Measurements from ENCODE around the gene SIVA1. TPM values are rescaled to one million over a fixed set of nuclear protein-coding genes. Genes with fewer than 3 reads are reported as not detected.

Gene SIVA1
- total and polyA plus RNA-seq, 2 donors (not counting 1 experiment from before 2014, with no cell fraction given): 50.7 to 123 TPM

DNA sequence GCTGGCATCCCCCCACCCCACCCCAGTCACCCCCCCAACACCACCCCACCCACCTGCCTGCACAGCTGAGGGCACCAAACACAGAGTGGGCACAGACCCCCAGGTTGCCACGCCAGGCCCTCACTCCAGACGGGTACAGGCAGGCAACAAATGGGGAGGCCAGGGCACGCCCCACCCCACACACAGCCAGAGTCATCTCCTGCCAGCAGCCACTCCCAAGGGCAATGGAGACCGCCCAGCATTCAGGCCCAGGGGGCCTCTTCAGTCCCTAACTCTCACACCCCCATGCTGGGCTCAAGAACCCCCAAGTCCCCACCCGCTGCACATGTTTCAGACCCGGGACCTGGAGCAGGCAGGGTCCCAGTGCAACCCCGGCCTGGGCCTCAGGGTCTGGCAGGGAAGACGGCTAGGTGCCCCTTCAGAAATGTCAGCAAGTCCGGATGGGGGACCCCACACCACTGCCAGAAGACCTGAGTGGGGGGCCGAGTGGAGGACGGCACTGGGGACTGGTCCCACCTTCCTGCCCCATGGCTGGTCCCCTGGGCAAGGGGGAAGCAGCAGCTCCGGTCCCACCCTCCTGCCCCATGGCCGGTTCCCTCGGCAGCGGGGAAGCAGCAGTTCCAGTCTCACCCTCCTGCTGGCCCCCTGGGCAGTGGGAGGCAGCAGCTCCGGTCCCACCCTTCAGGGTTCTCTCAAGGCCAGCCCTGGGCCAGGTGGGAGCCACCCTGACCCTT lies 30.7 kb downstream of the SIVA1 start:
- no peaks in the 10 kb centered on the region for H3K9me3 ChIP-seq (ENCODE audit: control extremely low read depth in 1 of 3, control insufficient read depth in 2 of 3, insufficient read depth in 1 of 3, low read length in 2 of 3)
- peaks cover 0 to 12% of the 10 kb centered on the region in 2 experiments for H3K36me3 ChIP-seq (replicated peaks in 1 of 2; ENCODE audit: control extremely low read depth in 1 of 2, control insufficient read depth in 1 of 2, extremely low read depth in 1 of 2, insufficient read depth in 2 of 2, low read length in 1 of 2)
- H3K9ac ChIP-seq (ENCODE audit: low read length): no peak overlapping the region
- intact Hi-C loops (cut with micrococcal nuclease): no loop called here
- CTCF ChIA-PET: no interaction called here
- no peak overlapping the region for H3K4me3 ChIP-seq (ENCODE audit: control extremely low read depth in 1 of 5, extremely low read depth in 1 of 5, insufficient read depth in 1 of 5, low read depth in 2 of 5, low read length in 4 of 5)
- H2AFZ ChIP-seq (ENCODE audit: insufficient read depth, low read depth, low read length, poor library complexity, severe bottlenecking): no peak overlapping the region
- WGBS (ENCODE audit: insufficient coverage): 97% methylated on average over 16 of the region's 16 CpGs
- no peaks in the 10 kb centered on the region for H3K9me3 Mint-ChIP-seq (ENCODE audit: insufficient read depth)
- POLR2A ChIA-PET: no interaction called here
- peaks cover 42% of the 10 kb centered on the region for H3K79me2 ChIP-seq (ENCODE audit: control insufficient read depth, insufficient read depth, low read length)
- TF ChIP-seq, protein P1, sequence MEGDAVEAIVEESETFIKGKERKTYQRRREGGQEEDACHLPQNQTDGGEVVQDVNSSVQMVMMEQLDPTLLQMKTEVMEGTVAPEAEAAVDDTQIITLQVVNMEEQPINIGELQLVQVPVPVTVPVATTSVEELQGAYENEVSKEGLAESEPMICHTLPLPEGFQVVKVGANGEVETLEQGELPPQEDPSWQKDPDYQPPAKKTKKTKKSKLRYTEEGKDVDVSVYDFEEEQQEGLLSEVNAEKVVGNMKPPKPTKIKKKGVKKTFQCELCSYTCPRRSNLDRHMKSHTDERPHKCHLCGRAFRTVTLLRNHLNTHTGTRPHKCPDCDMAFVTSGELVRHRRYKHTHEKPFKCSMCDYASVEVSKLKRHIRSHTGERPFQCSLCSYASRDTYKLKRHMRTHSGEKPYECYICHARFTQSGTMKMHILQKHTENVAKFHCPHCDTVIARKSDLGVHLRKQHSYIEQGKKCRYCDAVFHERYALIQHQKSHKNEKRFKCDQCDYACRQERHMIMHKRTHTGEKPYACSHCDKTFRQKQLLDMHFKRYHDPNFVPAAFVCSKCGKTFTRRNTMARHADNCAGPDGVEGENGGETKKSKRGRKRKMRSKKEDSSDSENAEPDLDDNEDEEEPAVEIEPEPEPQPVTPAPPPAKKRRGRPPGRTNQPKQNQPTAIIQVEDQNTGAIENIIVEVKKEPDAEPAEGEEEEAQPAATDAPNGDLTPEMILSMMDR (IDR thresholded peaks at IDR 0.05): no peak
- peaks cover 91% of the 10 kb centered on the region for H4K20me1 ChIP-seq (ENCODE audit: control insufficient read depth, insufficient read depth, low read length, poor library complexity, severe bottlenecking)
- ATAC-seq (ENCODE audit: low read depth): no peak
- H3K4me1 Mint-ChIP-seq: no peaks in the 10 kb centered on the region
- no peak overlapping the region for H3K4me2 ChIP-seq (replicated peaks; ENCODE audit: low read depth, low read length, poor library complexity, severe bottlenecking)
- no peak overlapping the region for H3K27ac Mint-ChIP-seq
- no peak overlapping the region for H3K27ac ChIP-seq (ENCODE audit: low read length in 2 of 2)
- H3K27me3 Mint-ChIP-seq: no peaks in the 10 kb centered on the region
- no peak for DNase-seq
- no peak overlapping the region for H3K4me3 Mint-ChIP-seq
- H3K4me1 ChIP-seq (ENCODE audit: control insufficient read depth in 2 of 2, insufficient read depth in 2 of 2, low read length in 2 of 2): peaks cover 0 to 16% of the 10 kb centered on the region in 2 donors
- H3K27me3 ChIP-seq (replicated peaks in 1 of 4; ENCODE audit: control extremely low read depth in 1 of 4, control insufficient read depth in 3 of 4, insufficient read depth in 4 of 4, low read length in 3 of 4): no peaks in the 10 kb centered on the region

DNA sequence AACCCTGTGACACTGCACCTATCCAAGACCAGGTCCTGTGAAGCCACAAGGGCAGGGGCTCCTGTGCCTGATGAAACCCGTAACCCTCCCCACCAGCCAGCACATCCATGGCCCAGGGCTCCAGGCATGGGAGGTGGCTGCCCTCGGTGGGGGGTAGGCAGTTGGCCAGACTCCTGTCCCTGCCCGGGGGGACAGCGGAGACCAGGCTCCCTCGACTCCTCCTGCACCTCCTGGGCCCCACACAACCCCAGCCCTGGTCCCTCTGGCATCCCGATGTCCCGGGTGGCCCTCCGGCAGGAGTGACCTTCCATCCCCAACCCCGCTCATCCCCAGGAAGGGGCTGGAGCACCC lies 31.2 kb downstream of the SIVA1 start:
- CTCF ChIA-PET: no interaction called here
- no peak overlapping the region for H2AFZ ChIP-seq (ENCODE audit: insufficient read depth, low read depth, low read length, poor library complexity, severe bottlenecking)
- no peak overlapping the region for H3K9ac ChIP-seq (ENCODE audit: low read length)
- H3K9me3 ChIP-seq (ENCODE audit: control extremely low read depth in 1 of 3, control insufficient read depth in 2 of 3, insufficient read depth in 1 of 3, low read length in 2 of 3): no peaks in the 10 kb centered on the region
- intact Hi-C loops (cut with micrococcal nuclease): no loop called here
- no peak for TF ChIP-seq EZH2 (IDR thresholded peaks at IDR 0.05; ENCODE audit: borderline replicate concordance, insufficient read depth, low read depth, low read length, poor library complexity, severe bottlenecking)
- TF ChIP-seq, protein P1 (IDR thresholded peaks at IDR 0.05): no peak
- no peak for DNase-seq
- no peak overlapping the region for H3K27ac ChIP-seq (ENCODE audit: low read length in 2 of 2)
- 99% methylated on average over 9 of the region's 9 CpGs for WGBS (ENCODE audit: insufficient coverage)
- Mint-ChIP-seq H3K27ac (no peak overlapping the region), H3K4me1 (no peaks in the 10 kb centered on the region), H3K4me3 (no peak overlapping the region), H3K27me3 (no peaks in the 10 kb centered on the region), H3K9me3 (ENCODE audit: insufficient read depth) (no peaks in the 10 kb centered on the region)
- H3K36me3 ChIP-seq (replicated peaks in 1 of 2; ENCODE audit: control extremely low read depth in 1 of 2, control insufficient read depth in 1 of 2, extremely low read depth in 1 of 2, insufficient read depth in 2 of 2, low read length in 1 of 2): peaks cover 0 to 14% of the 10 kb centered on the region in 2 experiments
- peaks cover 47% of the 10 kb centered on the region for H3K79me2 ChIP-seq (ENCODE audit: control insufficient read depth, insufficient read depth, low read length)
- H4K20me1 ChIP-seq (ENCODE audit: control insufficient read depth, insufficient read depth, low read length, poor library complexity, severe bottlenecking): peaks cover 92% of the 10 kb centered on the region
- ATAC-seq (ENCODE audit: low read depth): no peak
- peaks cover 0 to 16% of the 10 kb centered on the region in 2 donors for H3K4me1 ChIP-seq (ENCODE audit: control insufficient read depth in 2 of 2, insufficient read depth in 2 of 2, low read length in 2 of 2)
- POLR2A ChIA-PET: no interaction called here
- no peak overlapping the region for H3K4me3 ChIP-seq (ENCODE audit: control extremely low read depth in 1 of 5, extremely low read depth in 1 of 5, insufficient read depth in 1 of 5, low read depth in 2 of 5, low read length in 4 of 5)
- H3K4me2 ChIP-seq (replicated peaks; ENCODE audit: low read depth, low read length, poor library complexity, severe bottlenecking): no peak overlapping the region
- H3K27me3 ChIP-seq (replicated peaks in 1 of 4; ENCODE audit: control extremely low read depth in 1 of 4, control insufficient read depth in 3 of 4, insufficient read depth in 4 of 4, low read length in 3 of 4): no peaks in the 10 kb centered on the region
